KG1 (cell line): ENCODE data around the gene TMEM178B.

ENCODE experiments used
- DNase-seq: peaks from one replicate; lab custom pipeline; 2025; lab: John Stamatoyannopoulos, UW

The TMEM178B gene

DNA sequence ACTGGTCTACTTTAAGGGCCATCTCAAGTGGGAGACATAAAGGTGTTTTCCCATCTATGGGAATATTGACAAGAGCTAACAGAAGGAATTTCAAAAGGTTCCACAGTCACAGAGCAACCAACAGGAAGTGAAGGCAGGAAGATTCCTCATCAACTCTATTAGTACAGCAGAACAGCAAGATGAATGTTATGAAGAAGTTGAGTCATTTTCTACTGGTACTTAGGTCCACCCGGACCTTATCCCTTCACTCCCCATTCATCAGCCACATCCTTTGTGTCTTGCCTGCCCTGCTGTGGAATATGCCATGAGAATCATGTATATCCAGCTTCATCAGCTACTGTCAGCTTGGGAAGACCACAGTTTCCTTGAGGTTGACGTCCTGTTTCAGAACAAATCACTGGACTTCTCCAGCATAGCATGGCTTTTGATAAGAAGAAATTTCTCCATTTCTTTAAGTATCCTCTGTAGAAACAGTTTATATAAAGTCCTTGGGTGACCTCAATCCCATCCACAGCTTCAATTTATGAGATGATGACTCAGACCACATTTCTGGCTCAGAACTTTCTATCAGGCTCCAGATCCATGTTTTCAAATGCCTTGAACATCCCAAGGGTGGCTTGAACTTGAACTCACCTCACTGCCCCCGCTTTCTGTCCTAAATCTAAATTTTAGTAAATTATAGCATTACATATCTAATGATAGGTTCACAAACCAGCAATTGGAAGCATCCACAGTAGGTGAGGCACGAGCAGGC is 392.5 kb downstream of the TMEM178B start:
- DNase-seq, result no peak

DNA sequence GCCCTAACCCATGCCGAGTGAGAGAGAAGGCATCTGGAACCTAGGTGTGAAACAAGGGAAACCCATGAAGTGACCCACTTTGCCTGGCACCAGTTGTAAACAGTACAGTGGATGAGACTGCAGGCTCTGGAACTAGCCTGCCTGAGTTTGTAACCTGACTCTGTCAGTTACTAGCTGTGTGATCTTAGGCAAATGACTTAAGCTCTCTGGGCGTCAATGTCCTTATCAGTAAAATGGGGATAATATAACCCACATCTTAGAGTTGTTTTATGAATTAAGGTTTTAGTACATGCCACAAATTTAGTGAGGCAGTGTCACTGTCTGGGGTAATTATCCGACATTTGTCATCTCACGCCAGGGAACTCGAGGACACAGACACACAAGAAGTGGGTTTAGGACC is 394.5 kb downstream of the TMEM178B start:
- DNase-seq, result no peak

DNA sequence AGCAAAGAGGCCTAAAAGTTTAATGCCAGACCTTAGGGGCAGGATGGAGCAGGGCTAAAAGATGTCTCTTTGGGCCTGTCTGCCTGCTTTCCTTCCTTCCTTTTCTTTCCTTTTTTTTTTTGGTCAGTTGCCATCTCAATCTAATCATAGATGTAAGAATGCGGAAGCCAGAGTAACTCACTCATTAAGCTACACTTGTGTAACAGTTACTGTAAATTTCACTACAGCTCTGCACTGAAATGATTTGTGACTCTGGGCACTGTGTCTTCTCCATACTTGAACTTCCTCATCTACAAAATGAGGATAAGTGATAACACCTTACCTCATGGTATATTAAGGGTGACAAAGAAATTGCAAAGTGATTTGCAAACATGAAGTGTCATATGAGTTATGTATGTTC is 401.8 kb downstream of the TMEM178B start:
- DNase-seq, result no peak

DNA sequence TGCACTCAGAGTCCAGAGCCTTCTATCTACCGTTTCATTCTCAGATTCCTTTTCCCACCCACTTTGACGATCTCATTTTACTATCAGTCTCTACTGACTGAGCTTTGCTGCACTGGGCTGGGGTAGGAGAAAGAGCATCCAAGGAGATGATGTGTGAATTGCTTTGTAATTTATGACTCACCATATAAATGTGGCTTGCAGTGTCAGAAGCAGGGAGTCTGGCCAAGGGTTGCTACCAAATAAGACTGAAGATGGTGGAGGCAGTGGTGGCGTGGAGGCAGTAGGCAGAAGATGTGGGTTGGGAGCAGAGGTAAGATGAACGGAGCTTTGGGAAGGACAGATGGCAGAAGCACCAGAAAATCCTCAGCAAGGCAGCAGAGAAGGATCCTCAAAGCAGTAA is 404.0 kb downstream of the TMEM178B start:
- no peak for DNase-seq

DNA sequence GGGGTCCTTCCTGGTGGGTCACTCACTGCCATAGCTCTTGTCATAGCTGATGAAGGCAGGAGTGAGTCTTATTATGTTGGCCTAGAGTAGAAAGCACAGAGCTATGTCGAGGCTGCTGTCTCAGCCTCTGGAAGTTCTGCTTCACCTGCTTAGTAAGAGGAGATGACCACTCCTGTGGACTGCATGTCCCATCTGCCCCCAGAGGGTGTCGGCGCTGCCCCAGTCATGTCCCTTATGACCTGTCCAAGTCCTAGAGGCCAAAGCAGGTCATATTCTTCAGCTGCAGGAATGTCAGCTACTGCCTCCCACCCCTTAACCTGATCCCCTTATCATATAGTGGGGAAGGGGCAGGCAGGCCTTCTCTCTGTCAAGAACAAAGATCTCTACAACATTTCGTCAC is 405.0 kb downstream of the TMEM178B start:
- DNase-seq, result no peak

DNA sequence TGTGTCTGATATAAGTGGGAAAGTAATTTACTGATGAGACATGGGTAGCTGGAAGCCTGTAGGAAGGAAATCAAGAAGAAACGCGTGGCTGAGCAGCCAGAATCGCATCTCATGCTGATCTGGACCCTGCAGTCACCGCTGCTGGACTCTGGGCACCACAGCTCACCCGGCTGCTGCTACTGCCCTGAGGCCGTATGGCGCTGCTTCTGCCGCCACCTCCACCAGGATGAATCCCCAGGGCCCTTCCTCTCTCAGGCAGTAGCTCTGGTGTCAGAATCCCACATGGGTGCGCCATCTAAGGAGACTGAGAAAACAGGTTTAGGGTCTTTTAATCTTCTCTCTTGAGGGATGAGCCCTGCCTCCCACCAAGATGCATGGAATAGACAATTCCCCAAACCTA is 407.1 kb downstream of the TMEM178B start:
- DNase-seq, result no peak

DNA sequence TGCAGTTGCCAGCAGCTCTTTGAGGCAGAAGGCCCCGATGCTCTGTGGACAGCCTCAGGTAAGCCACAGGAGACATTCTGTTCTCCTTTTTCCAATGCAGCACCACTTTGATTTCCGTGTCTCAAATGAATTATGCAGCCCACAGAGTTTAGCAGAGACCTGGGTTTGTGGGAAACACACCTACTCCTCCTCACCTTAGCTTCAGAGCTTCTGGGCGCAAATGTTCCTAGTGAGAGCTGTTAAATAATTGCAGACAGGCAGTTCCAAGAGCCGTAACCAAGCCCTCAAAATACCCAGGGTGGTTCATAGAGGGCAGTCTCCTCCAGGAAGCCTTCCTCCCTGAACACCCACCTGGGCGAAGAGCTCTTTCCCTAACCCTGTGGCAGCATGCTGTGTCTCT is 408.1 kb downstream of the TMEM178B start:
- no peak for DNase-seq

DNA sequence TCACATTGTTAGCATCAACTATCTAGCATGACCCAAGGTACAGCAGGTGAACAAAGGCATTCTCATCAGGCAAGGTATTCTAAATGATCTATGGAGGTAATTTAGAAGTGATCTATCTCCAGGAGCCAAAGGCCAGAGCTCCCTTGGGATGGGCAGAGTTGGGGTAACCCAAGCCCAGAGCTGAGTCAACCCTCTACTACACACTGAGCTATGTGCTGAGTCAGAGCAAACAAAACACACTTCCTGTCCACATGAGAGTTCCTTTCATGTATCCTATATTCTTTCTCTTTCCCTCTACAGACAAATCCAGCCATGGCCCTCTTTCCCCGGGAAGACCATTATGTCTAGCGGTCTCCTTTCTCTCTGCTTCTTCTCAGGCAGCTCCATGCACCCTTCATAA is 409.2 kb downstream of the TMEM178B start:
- no peak for DNase-seq

DNA sequence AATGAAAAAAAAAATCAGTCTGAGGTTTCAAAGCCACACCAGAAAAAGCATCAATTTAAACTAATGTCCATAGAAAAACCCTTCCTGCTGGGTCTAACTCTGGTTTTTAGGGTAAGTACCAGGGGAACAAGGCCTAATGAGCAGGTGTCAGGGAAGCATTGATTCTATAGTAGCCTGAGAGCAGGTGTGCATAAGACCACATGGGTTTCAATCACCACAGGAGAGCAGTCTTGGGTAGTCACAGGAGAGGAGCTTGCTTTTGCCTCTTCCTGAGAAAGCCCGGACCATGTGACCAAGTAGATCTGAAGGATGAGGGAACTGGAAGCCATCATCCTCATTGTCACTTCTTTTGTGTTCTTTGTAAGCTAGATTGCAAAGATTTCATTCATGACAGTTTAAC is 411.0 kb downstream of the TMEM178B start:
- DNase-seq, result no peak

DNA sequence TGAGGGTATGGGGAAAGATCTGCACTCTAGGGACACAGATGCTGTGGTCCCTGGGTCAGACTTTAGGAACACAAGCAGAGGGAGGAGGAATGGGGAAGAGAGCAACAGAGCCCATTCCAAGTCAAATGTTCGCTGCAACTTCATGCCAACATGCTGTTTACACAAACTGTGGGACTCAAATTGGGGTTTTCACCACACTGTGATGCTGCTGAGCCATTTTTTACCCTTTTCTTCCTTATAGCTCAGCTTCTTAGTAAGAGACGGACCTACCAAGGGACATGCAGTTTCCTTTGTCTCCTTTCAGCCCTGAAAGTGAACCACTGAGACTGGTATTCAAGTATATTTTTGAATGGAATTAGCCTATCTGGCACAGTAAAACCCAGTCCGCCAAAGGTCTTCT is 413.1 kb downstream of the TMEM178B start:
- no peak for DNase-seq

DNA sequence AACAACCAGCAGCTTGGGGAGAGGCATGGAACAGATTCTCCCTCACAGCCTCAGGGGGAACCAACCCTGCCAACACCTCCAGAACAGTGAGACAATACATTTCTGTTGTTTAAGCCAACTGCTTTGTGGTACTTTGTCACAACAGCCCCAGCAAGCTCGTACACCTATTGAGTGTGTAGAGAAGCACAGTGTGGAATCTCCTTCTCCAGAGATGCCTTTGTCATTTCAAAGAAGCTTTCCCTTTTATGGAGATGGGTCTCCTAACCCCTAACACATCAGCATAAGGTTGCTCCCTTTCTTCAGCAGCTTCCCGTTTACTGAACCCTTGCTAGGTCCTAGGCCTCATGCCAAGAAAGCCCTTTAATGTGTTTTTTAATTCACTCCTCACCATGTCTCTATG is 416.6 kb downstream of the TMEM178B start:
- DNase-seq, result no peak

DNA sequence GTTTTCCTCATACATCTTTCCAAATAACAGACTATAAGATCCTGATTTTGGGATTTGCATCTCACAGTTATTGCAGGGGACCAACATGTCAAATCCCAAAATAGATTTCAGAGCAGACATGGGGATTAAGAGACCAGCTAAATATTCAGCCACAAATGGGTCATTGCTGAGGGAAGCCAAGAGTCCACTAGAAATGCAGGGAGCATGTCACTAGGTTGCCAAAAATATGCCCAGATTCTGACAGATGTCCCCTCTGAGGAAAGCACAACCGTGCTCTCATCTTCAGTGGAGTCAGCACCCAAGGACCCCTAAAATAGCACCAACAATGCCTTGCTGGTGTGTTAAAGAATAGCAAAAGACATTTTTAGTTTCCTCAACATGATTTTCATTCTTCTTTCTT is 421.2 kb downstream of the TMEM178B start:
- DNase-seq, result no peak

DNA sequence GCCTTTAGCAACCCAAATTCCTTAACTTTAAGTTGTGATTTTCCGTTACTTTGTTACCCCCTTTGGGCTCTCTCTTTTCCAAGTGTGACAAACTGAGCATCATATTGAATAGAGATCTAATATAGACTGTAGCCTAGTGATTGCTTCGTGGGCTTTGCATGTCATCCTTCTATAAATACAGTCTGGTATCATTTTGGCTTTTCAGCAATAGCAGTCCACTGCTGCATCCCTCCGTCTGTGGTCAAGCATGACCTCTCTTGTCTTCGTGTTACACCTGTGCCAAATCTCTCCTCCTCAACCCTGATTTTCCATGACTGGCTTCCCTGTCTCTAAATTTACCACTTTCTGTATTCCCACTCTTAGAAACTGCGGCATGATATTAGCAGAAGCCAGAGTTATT is 423.5 kb downstream of the TMEM178B start:
- DNase-seq, result no peak

DNA sequence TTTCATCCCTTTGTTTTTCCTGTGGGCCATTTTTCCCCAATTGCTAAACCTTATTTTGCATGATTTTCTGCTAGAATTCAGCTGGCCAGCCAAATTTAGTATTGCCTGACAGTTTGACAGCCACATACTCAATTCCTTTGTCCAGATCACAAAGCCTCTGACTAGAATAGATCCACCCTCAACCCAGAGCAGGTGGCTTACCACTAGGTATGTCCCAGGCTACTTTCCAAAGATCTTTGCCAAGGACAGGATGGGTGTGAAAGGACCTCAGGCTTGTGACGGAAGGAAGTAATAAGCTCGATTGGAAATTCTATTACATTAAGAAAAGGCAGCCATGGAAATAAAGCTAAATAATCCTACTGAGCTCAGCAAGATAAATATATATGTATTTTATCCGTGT is 426.7 kb downstream of the TMEM178B start:
- no peak for DNase-seq

DNA sequence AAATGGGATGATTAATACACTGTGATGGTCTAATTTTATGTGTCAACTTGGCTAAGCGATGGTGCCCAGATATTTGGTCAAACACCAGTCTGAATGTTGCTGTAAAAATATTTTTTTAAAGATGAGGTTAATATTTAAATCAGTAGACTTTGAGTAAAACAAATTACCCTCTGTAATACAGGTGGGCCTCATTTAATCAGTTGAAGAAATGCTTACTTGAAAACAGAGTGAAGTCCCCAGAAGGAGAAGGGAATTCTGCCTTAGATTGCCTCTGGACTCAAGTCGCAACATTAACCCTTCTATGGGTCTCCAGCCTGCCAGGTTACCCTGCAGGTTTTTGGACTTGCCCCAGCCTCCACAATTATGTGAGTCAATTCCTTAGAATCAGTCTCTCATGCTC is 427.6 kb downstream of the TMEM178B start:
- DNase-seq, result no peak

DNA sequence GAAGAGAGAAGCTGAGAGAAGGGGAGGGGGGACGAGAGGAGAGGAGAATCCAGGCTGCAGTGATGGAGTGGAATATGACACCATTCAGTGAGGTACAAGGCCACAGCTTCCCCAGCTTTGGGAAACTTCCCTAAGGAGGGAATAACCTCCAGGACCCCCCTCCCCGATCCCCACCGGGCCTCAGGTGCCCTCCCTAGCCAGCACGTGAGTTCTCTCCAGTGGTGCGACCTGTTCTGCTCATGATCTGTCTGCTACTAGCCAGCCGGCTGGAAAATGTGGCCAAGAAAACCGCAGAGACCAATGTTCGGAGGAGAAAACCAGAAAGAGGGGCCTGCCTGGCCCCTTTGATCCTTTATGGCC is 437.4 kb downstream of the TMEM178B start:
- no peak for DNase-seq

DNA sequence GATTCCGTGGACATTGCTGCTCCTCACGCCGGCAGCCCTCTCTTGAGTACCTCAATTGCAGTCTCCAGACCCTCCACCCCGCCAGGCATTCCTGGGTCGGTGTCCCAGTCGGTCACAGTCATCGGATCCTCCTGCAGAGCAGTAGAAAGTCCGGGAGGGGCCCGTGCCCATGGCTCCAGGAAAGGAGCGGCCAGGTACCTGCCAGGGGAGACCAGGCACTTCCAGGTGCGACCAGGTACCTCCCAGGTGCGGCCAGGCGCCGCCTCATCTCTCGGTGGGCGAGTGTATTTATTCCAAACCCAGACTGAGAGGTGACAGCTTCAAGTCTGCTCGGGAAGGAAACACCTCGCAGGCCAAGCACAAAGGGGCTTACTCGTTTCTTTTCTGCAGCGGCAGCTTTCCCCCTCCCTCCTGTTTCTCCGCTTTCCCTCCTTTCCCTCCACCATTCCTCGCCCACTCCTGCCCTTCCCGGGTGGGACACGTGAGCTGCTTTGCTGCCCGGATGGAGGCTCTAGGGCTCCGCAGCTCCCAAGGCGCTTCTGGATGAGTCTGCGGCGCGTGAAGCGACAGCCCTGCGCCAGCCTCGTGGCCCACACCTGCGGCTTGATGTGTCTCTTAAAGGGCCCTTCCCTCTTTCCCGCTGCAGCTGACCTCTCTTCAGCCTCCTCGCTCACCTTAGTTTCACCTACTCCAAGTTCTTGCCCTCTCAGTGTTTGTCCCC is 438.0 kb downstream of the TMEM178B start:
- no peak for DNase-seq

DNA sequence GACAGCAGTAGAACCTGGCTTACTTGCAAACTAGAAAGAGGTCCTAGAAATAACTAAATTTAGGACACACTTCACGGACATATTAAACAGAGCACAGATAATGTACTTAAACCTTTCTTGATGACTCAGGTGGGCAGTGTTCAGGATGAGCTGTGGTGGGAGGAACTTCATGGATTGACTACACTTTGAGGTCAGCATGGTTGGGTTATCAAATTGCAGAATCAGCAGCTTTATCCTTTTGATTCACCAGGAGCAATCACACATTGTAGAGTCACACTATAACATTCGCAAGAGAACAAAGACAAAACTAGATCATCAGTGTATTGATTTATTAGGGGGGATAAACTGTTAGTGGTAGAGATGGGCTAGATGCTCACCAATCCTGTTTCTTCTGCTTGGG is 438.7 kb downstream of the TMEM178B start:
- no peak for DNase-seq

DNA sequence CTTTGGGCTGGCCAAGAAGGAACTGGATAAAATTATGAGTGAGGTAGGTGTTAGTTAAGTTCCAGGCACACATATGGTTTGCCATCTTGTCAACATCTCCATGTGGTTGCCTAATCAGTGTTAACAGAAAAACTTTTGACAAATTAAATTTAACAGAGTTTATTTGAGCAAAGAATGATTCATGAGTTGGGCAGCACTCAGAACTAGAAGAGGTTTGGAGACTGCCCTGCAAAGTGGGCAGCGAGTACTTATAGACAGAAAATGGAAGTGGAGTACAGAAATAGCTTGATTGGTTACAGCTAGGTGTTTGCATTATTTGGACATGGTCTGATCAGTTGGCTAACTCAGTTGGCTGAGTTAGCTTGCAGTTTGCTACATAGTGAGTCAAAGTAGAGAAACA is 439.9 kb downstream of the TMEM178B start:
- no peak for DNase-seq

DNA sequence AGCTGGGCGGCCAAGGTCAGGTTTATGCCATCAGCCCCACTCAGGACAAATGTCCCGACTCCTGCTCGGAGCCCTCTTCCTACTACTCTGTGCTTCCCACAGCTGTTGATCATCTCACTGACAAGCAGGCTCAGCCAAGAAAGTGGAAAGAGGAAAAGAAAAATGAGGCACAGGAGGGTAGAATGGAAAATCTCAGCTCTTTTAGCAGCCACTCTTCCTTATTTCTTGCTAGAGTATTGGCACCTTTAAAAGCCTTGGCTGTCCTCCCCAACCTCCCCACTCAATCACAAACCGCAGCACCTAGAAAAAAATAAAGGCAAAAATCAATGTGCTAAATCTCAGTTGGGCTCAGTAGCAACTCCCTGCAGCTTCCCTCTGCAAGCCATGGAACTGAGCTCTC is 442.1 kb downstream of the TMEM178B start:
- DNase-seq, result no peak

DNA sequence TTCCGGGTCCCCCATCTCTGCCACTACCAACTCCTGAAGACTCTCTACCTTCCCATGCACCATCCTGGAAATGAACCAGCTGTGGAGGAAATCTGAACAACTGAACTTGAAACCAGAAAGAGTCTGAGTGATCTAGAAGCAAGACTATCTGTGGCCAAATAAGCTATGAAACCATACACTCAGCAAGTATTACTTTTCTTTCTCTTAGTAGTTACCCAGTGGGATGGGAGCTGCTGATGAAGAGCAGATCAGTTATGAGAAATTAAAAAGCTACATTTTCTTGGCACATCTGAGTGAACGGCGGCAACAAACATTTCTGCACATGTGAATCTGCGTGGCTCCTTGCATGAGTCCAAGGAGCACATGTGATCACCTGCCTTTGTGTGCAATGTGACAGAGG is 445.8 kb downstream of the TMEM178B start:
- no peak for DNase-seq

DNA sequence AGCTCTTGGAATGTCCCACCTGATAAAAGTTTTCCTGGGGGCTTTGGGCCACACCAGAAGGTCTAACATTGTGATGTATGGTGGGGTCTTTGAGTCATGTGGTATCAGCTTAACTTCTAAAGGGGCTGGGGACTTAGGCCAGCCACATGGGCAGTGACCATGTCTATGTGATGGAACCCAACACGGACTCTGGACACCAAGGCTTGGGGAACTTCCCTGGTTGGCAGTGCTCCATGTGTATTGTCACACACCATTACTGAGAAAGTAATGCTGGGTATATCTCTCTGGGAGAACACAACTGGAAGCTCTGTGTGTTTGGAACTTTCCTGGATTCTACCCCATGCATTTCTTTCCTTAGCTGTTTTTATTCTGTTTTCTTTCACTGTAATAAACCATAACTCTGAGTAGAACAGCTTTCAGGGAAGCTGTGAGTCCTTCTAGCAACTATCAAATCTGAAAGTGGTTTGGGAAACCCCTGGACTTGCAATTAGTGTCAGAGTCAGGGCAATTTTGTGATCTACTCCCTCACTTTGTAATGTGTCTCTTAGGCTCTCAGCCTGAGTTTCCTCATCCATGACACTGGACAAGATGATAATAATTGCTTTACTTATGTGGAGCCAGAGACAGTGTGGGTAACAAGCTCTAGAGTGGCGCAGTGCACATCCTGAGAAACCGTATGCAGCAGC is 448.9 kb downstream of the TMEM178B start:
- DNase-seq, result no peak

DNA sequence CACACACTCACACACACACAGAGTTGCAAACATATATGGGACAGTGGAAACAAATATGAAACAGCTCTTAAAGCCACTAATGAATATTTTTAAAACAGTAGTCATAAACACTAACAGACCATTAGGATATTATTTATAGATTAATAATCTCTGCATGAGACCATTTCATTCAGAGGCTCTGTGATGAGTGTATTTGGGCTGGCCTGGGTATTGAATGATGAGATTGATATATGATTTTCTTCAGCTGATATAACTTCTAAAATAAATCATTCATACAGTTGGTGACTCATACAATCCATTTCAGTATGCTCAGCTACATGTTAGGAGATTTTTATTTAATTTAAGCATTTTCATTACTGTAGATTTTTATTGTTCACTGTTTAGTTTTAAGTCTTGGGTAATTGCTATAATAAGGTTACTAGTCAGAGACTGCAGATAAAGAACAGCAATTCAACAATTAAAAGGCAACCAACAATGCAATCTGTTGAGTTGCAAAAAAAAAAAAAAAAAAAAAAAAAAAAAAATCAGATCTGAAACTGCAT is 452.2 kb downstream of the TMEM178B start:
- no peak for DNase-seq
